Urinary bladder (tissue), 4 donors: ENCODE data around the gene PLEKHB1. TPM values are rescaled to one million over a fixed set of nuclear protein-coding genes. Genes with fewer than 3 reads are reported as not detected.
A peak's percentile ranks its signal among the peaks of the same experiment; 100 is the strongest.

ENCODE experiments used
- DNase-seq: peaks from one replicate; pipeline ENCODE4 v3.0.0-alpha.2; 2015; ENCODE audit errors: extremely low spot score
- H3K27ac ChIP-seq: one replicate; pipeline ENCODE4 v1.5.1; 2013; ENCODE audit warnings: low read depth, mild to moderate bottlenecking, moderate library complexity
- H3K36me3 ChIP-seq: one replicate; pipeline ENCODE4 v1.6.1; 2013; ENCODE audit warnings: mild to moderate bottlenecking, moderate library complexity; ENCODE audit not compliant: insufficient read depth
- H3K4me1 ChIP-seq: one replicate; pipeline ENCODE4 v1.6.1; 2013; ENCODE audit warnings: mild to moderate bottlenecking, moderate library complexity; ENCODE audit not compliant: insufficient read depth
- H3K4me3 ChIP-seq: one replicate; pipeline ENCODE4 v1.5.1; 2013; ENCODE audit warnings: low read depth, low read length
- WGBS: extraction: QIAGEN DNeasy Blood & Tissue Kit; methylation state at CpG from one replicate; pipeline ENCODE4 v1.1.7; 2013; 5-methylcytosine and 5-hydroxymethylcytosine counted together
- polyA plus RNA-seq: library from polyadenylated mRNA; stranded (reverse); fragments of 200-250 nt; gene quantifications from one replicate; pipeline ENCODE4 v1.2.3, GENCODE V29; 2013
- total RNA-seq: library from RNA; depleted of rRNA; stranded (reverse); fragments of >200 nt; gene quantifications from one replicate; pipeline ENCODE4 v1.2.3, GENCODE V29; 2014
- donor health status: healthy with polysubstance abuse.
- donor health status: healthy.

Gene PLEKHB1
- total and polyA plus RNA-seq, 2 donors = 1.0 to 3.8 TPM

- Histone ChIP-seq H3K4me1 (no peaks in the 10 kb centered on the region), H3K36me3 (no peaks in the 10 kb centered on the region), H3K4me3 (no peak overlapping the region), H3K27ac (no peak overlapping the region)
- WGBS = 94% methylated on average over 5 of the region's 5 CpGs
- DNase-seq = no peak
Observed at GRCh38 chr11:73635721-73636120, 10.7 kb upstream of the PLEKHB1 start.

GRCh38 chr11:73636249-73636648, 10.1 kb upstream of the PLEKHB1 start:
- 94% methylated on average over 5 of the region's 5 CpGs for WGBS
- DNase-seq = no peak
- Histone ChIP-seq H3K4me1 (no peaks in the 10 kb centered on the region), H3K4me3 (no peak overlapping the region), H3K36me3 (no peaks in the 10 kb centered on the region), H3K27ac (no peak overlapping the region)

GRCh38 chr11:73637012-73637411, 9.4 kb upstream of the PLEKHB1 start:
- Histone ChIP-seq H3K4me3 (no peak overlapping the region), H3K4me1 (no peaks in the 10 kb centered on the region), H3K36me3 (no peaks in the 10 kb centered on the region), H3K27ac (no peak overlapping the region)
- WGBS = 66% methylated on average over 1 of the region's 1 CpG
- no peak for DNase-seq

- Histone ChIP-seq H3K36me3 (no peaks in the 10 kb centered on the region), H3K4me3 (no peak overlapping the region), H3K4me1 (no peaks in the 10 kb centered on the region), H3K27ac (no peak overlapping the region)
- WGBS = 51% methylated on average over 2 of the region's 2 CpGs
- no peak for DNase-seq
Observed at GRCh38 chr11:73640592-73640991, 5.8 kb upstream of the PLEKHB1 start.

- Histone ChIP-seq H3K4me1 (no peaks in the 10 kb centered on the region), H3K36me3 (no peaks in the 10 kb centered on the region), H3K4me3 (no peak overlapping the region), H3K27ac (no peak overlapping the region)
- DNase-seq = no peak
Observed at GRCh38 chr11:73641668-73642067, 4.7 kb upstream of the PLEKHB1 start.

- Histone ChIP-seq H3K27ac (no peak overlapping the region), H3K4me3 (no peak overlapping the region), H3K4me1 (peaks cover 2% of the 10 kb centered on the region), H3K36me3 (no peaks in the 10 kb centered on the region)
- WGBS = 47% methylated on average over 16 of the region's 16 CpGs
- DNase-seq = no peak
Observed at GRCh38 chr11:73645121-73645969, 1.0 kb upstream of the PLEKHB1 start.

GRCh38 chr11:73647459-73648100, 1.2 kb downstream of the PLEKHB1 start:
- peaks cover 2% of the 10 kb centered on the region for H3K4me1 ChIP-seq
- no peak overlapping the region for H3K27ac ChIP-seq
- DNase-seq = peak; percentile 49
- H3K36me3 ChIP-seq = no peaks in the 10 kb centered on the region
- peak overlapping the region; percentile 7 for H3K4me3 ChIP-seq
- WGBS = 12% methylated on average over 23 of the region's 23 CpGs

GRCh38 chr11:73648121-73648520, 1.7 kb downstream of the PLEKHB1 start:
- Histone ChIP-seq H3K4me1 (peaks cover 2% of the 10 kb centered on the region), H3K36me3 (no peaks in the 10 kb centered on the region), H3K27ac (no peak overlapping the region), H3K4me3 (no peak overlapping the region)
- 88% methylated on average over 9 of the region's 9 CpGs for WGBS
- DNase-seq = no peak

- 65% methylated on average over 8 of the region's 8 CpGs for WGBS
- Histone ChIP-seq H3K27ac (no peak overlapping the region), H3K4me1 (peaks cover 2% of the 10 kb centered on the region), H3K36me3 (no peaks in the 10 kb centered on the region), H3K4me3 (no peak overlapping the region)
- DNase-seq = no peak
Observed at GRCh38 chr11:73648571-73649046, 2.2 kb downstream of the PLEKHB1 start.

- Histone ChIP-seq H3K27ac (no peak overlapping the region), H3K4me1 (peaks cover 2% of the 10 kb centered on the region)
- WGBS = 62% methylated on average over 9 of the region's 9 CpGs
Observed at GRCh38 chr11:73649206-73649605, 2.8 kb downstream of the PLEKHB1 start.

GRCh38 chr11:73650400-73650799, 4.0 kb downstream of the PLEKHB1 start:
- DNase-seq = no peak
- no peaks in the 10 kb centered on the region for H3K36me3 ChIP-seq
- no peak overlapping the region for H3K4me3 ChIP-seq
- 89% methylated on average over 14 of the region's 14 CpGs for WGBS
- peaks cover 2% of the 10 kb centered on the region for H3K4me1 ChIP-seq
- no peak overlapping the region for H3K27ac ChIP-seq

More at GRCh38 chr11:73649206-73649605, 2.8 kb downstream of the PLEKHB1 start:
- Histone ChIP-seq H3K4me3 (no peak overlapping the region), H3K36me3 (no peaks in the 10 kb centered on the region)
- no peak for DNase-seq

- DNase-seq = no peak
Observed at GRCh38 chr11:73651252-73651651, 4.9 kb downstream of the PLEKHB1 start.

GRCh38 chr11:73651661-73652045, 5.3 kb downstream of the PLEKHB1 start:
- Histone ChIP-seq H3K27ac (no peak overlapping the region), H3K36me3 (no peaks in the 10 kb centered on the region), H3K4me1 (peaks cover 2% of the 10 kb centered on the region), H3K4me3 (no peak overlapping the region)
- WGBS = 94% methylated on average over 9 of the region's 9 CpGs
- DNase-seq = no peak

More at GRCh38 chr11:73651252-73651651, 4.9 kb downstream of the PLEKHB1 start:
- Histone ChIP-seq H3K27ac (no peak overlapping the region), H3K4me1 (peaks cover 2% of the 10 kb centered on the region), H3K4me3 (no peak overlapping the region), H3K36me3 (no peaks in the 10 kb centered on the region)
- WGBS = 97% methylated on average over 5 of the region's 5 CpGs
